Lower leg skin (tissue), 3 donors: ENCODE measurements around the gene KLHL5.

Experiments
- CTCF ChIP-seq, 3 donors: fragments of 450-650 bp; IDR thresholded peaks; one replicate each; pipeline ENCODE4 v1.5.1; 2016; ENCODE audit warnings: antibody characterized with exemption in 3 of 3, mild to moderate bottlenecking in 3 of 3, moderate library complexity in 2 of 3
- POLR2A ChIP-seq, 2 donors: fragments of 450-650 bp; IDR thresholded peaks; one replicate each; pipeline ENCODE4 v1.6.1; 2016 to 2017; ENCODE audit warnings: antibody characterized with exemption in 2 of 2, mild to moderate bottlenecking in 1 of 2, moderate library complexity in 1 of 2

GRCh38 chr4:39039108-39039507 lies 22.9 kb upstream of the KLHL5 start:
- TF ChIP-seq CTCF (IDR thresholded peaks at IDR 0.05) = no peak
- TF ChIP-seq POLR2A (IDR thresholded peaks at IDR 0.05) = no peak
